SK-N-MC (cell line): ENCODE results near the gene ST6GAL1.

ENCODE experiments used
- EZH2 ChIP-seq: fragments of 200-600 bp; sonication (generic); IDR thresholded peaks from one replicate; pipeline ENCODE4 v1.6.1; 2017; ENCODE audit warnings: antibody characterized with exemption
- FOXP2 ChIP-seq: optimal IDR thresholded peaks from 2 replicates; pipeline ENCODE3; 2011; ENCODE audit warnings: mild to moderate bottlenecking, moderate library complexity; ENCODE audit not compliant: insufficient read depth; ENCODE audit errors: extremely low read length, control extremely low read depth
- POLR2AphosphoS5 ChIP-seq: IDR thresholded peaks from 2 replicates; pipeline ENCODE4 v1.6.1; 2012; ENCODE audit warnings: mild to moderate bottlenecking, low read depth, low read length, borderline replicate concordance

GRCh38 chr3:187063286-187064121 lies 133.2 kb downstream of the ST6GAL1 start:
- TF ChIP-seq POLR2AphosphoS5 (no peak), EZH2 (no peak), FOXP2 (no peak)
